A673 (cell line): ENCODE data around the gene FNIP1. TPM values are rescaled to one million over a fixed set of nuclear protein-coding genes. Genes with fewer than 3 reads are reported as not detected.

Source experiments
- BruUV-seq: library from RNA; stranded (reverse); fragments of 400-500 nt; replicated peaks from 2 replicates; lab custom pipeline; 2021; lab: Mats Ljungman, UMichigan
- CTCF ChIA-PET: fragments of 300-600 bp; sonication (Branson Sonifier 250); formaldehyde crosslinking; loops from one replicate; lab custom pipeline; 2022; ENCODE audit warnings: antibody characterized with exemption; lab: Charles Lee
- POLR2A ChIA-PET: fragments of 300-600 bp; sonication (Branson Sonifier 250); formaldehyde crosslinking; loops from one replicate; lab custom pipeline; 2022; ENCODE audit warnings: antibody characterized with exemption; ENCODE audit not compliant: low non-redundant PET; lab: Charles Lee
- DNase-seq: peaks from one replicate; pipeline ENCODE4 v3.0.0-alpha.2; 2015; ENCODE audit warnings: low spot score
- H3K27ac ChIP-seq: fragments of 200-600 bp; sonication (generic); 2 replicates; pipeline ENCODE4 v1.5.1; 2016; ENCODE audit warnings: mixed run types, low read depth, mild to moderate bottlenecking, mixed read lengths, antibody characterized with exemption, low read length; ENCODE audit not compliant: poor library complexity, severe bottlenecking
- H3K27me3 ChIP-seq: fragments of 200-600 bp; sonication (generic); replicated peaks from 2 replicates; pipeline ENCODE4 v1.6.1; 2017; ENCODE audit warnings: mixed run types, low read depth, mild to moderate bottlenecking, mixed read lengths, antibody characterized with exemption, low read length; ENCODE audit not compliant: insufficient read depth, poor library complexity
- H3K36me3 ChIP-seq: fragments of 200-600 bp; sonication (generic); 2 replicates; pipeline ENCODE4 v1.6.1; 2016; ENCODE audit warnings: mixed run types, mild to moderate bottlenecking, mixed read lengths, antibody characterized with exemption, low read length; ENCODE audit not compliant: insufficient read depth, poor library complexity, severe bottlenecking
- H3K4me1 ChIP-seq: fragments of 200-600 bp; sonication (generic); 2 replicates; pipeline ENCODE4 v1.6.1; 2017; ENCODE audit warnings: mixed run types, mild to moderate bottlenecking, mixed read lengths, antibody characterized with exemption, low read length; ENCODE audit not compliant: insufficient read depth, poor library complexity, severe bottlenecking
- H3K4me3 ChIP-seq: fragments of 200-600 bp; sonication (generic); 2 replicates; pipeline ENCODE4 v1.5.1; 2016; ENCODE audit warnings: low read depth, mixed run types, mild to moderate bottlenecking, mixed read lengths, low read length; ENCODE audit not compliant: poor library complexity, severe bottlenecking
- H3K9me3 ChIP-seq: fragments of 200-600 bp; sonication (generic); 2 replicates; pipeline ENCODE4 v1.6.1; 2016; ENCODE audit warnings: mixed run types, low read depth, mild to moderate bottlenecking, mixed read lengths, antibody characterized with exemption, low read length; ENCODE audit not compliant: poor library complexity, severe bottlenecking
- CTCF ChIP-seq: fragments of 300-800, 200-600 bp; sonication (generic); conservative IDR thresholded peaks from 2 replicates; pipeline ENCODE4 v1.5.1; 2017; ENCODE audit warnings: low read depth, mild to moderate bottlenecking, antibody characterized with exemption, low read length, moderate library complexity, mixed read lengths
- EZH2 ChIP-seq: fragments of 200-600 bp; sonication (generic); IDR thresholded peaks from 2 replicates; pipeline ENCODE4 v1.6.1; 2017; ENCODE audit warnings: borderline replicate concordance, low read depth, mild to moderate bottlenecking, mixed read lengths, antibody characterized with exemption, low read length; ENCODE audit not compliant: poor library complexity, severe bottlenecking
- intact Hi-C: fragments of 100-400 bp; cut with micrococcal nuclease; formaldehyde crosslinking; loops from one replicate; pipeline ENCODE4 v1.10.0; 2022; ENCODE audit not compliant: unreplicated experiment
- total RNA-seq: library from RNA; stranded (reverse); gene quantifications from 2 replicates; pipeline ENCODE4 v1.2.3, GENCODE V29; 2021

FNIP1 gene
- total RNA-seq, 1 experiment from 2014 or later = 22.9 TPM

GRCh38 chr5:131617140-131617822 lies 179.5 kb downstream of the FNIP1 start:
- Histone ChIP-seq H3K27ac (no peak overlapping the region), H3K4me3 (no peak overlapping the region), H3K36me3 (no peaks in the 10 kb centered on the region), H3K4me1 (no peaks in the 10 kb centered on the region), H3K27me3 (no peaks in the 10 kb centered on the region), H3K9me3 (no peaks in the 10 kb centered on the region)
- intact Hi-C loops = no loop called here
- no peak for TF ChIP-seq EZH2
- no peak for TF ChIP-seq CTCF
- ChIA-PET CTCF (no interaction called here), POLR2A (no interaction called here)
- BruUV-seq = no TSS peak
- no peak for DNase-seq

DNA sequence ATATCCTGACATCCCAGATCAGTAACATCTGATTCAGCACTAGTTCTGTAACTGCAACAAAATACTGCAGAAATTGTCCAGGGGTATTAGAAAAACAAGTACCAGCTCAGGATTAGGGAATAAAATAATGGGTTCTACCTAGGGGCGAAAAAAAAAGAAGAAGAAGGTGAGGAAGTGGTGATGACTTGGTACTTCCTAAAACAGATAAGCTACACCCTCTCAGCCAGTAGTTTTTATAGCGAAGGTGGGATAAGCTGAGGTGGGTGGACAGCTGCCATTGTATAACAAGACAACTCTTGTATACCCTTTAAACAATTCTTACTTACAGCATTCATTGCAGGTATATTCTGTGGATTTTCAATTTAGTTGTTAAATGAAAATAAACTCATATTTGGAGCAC lies 180.9 kb downstream of the FNIP1 start:
- Histone ChIP-seq H3K4me1 (no peaks in the 10 kb centered on the region), H3K27me3 (no peaks in the 10 kb centered on the region), H3K27ac (no peak overlapping the region), H3K36me3 (no peaks in the 10 kb centered on the region), H3K9me3 (no peaks in the 10 kb centered on the region), H3K4me3 (no peak overlapping the region)
- intact Hi-C loops = no loop called here
- no peak for TF ChIP-seq EZH2
- no peak for TF ChIP-seq CTCF
- no peak for DNase-seq
- CTCF ChIA-PET = no interaction called here
- no TSS peak for BruUV-seq
- POLR2A ChIA-PET = no interaction called here

DNA sequence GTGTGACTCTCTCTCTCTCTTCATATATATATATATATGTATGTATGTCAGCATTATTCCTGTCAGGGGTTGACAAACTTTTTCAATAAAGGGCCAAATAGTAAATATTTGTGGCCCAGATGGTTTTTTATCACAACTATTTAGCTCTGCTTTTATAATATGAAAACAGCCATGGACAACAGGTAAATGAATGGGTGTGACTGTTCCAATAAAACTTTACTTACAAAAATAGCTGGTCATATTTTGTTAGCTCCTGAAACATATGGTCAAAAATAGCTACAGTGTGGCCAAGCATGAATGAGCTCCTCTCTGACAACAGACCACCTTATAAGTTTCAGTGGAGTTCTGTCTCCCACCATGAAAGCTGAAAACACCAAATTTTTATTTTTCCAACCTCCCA lies 183.4 kb downstream of the FNIP1 start:
- H3K36me3 ChIP-seq = no peaks in the 10 kb centered on the region
- no peak overlapping the region for H3K4me3 ChIP-seq
- no peaks in the 10 kb centered on the region for H3K9me3 ChIP-seq
- CTCF ChIA-PET = no interaction called here
- intact Hi-C loops = no loop called here
- no peaks in the 10 kb centered on the region for H3K4me1 ChIP-seq
- TF ChIP-seq CTCF (no peak), EZH2 (no peak)
- H3K27me3 ChIP-seq = no peaks in the 10 kb centered on the region
- no TSS peak for BruUV-seq
- no peak for DNase-seq
- POLR2A ChIA-PET = no interaction called here
- no peak overlapping the region for H3K27ac ChIP-seq
